D341Med (cell line): ENCODE measurements around the gene NMD3.
"Not testable (repeated sequence)": the region's sequence is repeated elsewhere in the genome, so short reads cannot be mapped to it uniquely, and the experiment has no call there.

Experiments
- DNase-seq: peaks from one replicate; pipeline ENCODE4 v3.0.0; 2012; ENCODE audit warnings: low spot score

Gene NMD3

GRCh38 chr3:161220850-161221753, at the start of gene NMD3:
Gene NMD3, plus strand, starts transcription at chr3:161221311. Its CDS starts 703 bp downstream, at chr3:161222014.
- peak; percentile 95 for DNase-seq

- DNase-seq = no peak
These were observed 49.2 kb upstream of the NMD3 start for GRCh38 chr3:161171639-161172552.

GRCh38 chr3:161175506-161175905, 45.6 kb upstream of the NMD3 start:
- DNase-seq = no peak

GRCh38 chr3:161177991-161178390, 43.1 kb upstream of the NMD3 start:
- no peak for DNase-seq

- DNase-seq = not testable (repeated sequence)
These were observed 39.7 kb upstream of the NMD3 start for GRCh38 chr3:161181371-161181770.

GRCh38 chr3:161187046-161187445, 34.1 kb upstream of the NMD3 start:
- no peak for DNase-seq

GRCh38 chr3:161197855-161198850, 23.0 kb upstream of the NMD3 start:
- no peak for DNase-seq

- DNase-seq = no peak
These were observed 21.2 kb upstream of the NMD3 start for GRCh38 chr3:161199926-161200325.

GRCh38 chr3:161203485-161204098, 17.5 kb upstream of the NMD3 start:
- no peak for DNase-seq

- no peak for DNase-seq
These were observed 12.2 kb upstream of the NMD3 start for GRCh38 chr3:161208931-161209330.

- DNase-seq = no peak
These were observed 8.8 kb upstream of the NMD3 start for GRCh38 chr3:161212171-161212771.

- no peak for DNase-seq
These were observed 8.2 kb upstream of the NMD3 start for GRCh38 chr3:161212906-161213305.

- DNase-seq = no peak
These were observed 7.5 kb upstream of the NMD3 start for GRCh38 chr3:161213644-161214043.

GRCh38 chr3:161215185-161215584, 5.9 kb upstream of the NMD3 start:
- no peak for DNase-seq

GRCh38 chr3:161217496-161217895, 3.6 kb upstream of the NMD3 start:
- DNase-seq = no peak

GRCh38 chr3:161219495-161219894, 1.6 kb upstream of the NMD3 start:
- DNase-seq = no peak

GRCh38 chr3:161221806-161222600, 892 bp downstream of the NMD3 start:
- DNase-seq = peak; percentile 36

- peak; percentile 27 for DNase-seq
These were observed 1.6 kb downstream of the NMD3 start for GRCh38 chr3:161222662-161223061.

GRCh38 chr3:161224786-161225185, 3.7 kb downstream of the NMD3 start:
- no peak for DNase-seq
